ENCODE measurements around the gene APCDD1L.
"Not testable (repeated sequence)": the region's sequence is repeated elsewhere in the genome, so short reads cannot be mapped to it uniquely, and the experiment has no call there.

APCDD1L gene

DNA sequence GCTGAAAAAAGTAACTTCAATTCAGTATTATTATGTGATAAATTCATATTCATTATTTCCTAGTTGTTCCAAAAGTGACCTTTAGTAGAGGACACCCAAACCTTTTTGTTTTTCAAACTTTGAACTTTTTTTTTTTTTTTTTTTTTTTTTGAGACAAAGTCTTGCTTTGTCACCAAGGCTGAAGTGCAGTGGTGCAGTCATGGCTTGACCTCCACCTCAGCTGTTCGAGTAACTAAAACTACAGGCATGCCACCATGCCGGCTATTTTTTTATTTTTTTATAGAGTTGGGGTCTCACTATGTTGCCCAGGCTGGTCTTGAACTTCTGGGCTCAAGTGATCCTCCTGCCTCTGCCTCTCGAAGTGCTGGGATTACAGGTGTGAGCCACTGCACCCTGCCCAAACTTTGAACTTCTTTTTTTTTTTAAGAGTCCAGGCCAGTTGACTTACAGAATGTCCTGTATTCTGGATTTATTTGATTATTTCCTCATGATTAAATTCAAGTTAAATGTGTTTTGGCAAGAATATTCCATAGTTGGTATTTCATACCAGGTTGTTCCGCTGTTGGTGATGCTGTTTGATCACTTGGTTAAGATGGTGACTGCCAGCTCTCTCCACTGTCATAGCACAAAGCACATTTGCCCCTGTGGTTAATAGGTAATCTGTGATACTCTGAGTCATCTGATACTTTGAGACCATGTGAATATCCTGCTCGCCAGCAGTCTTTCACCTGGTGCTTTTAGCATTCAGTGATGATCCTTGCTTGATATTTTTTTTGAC lies 78.1 kb downstream of the APCDD1L start:
- no peak for DNase-seq

DNA sequence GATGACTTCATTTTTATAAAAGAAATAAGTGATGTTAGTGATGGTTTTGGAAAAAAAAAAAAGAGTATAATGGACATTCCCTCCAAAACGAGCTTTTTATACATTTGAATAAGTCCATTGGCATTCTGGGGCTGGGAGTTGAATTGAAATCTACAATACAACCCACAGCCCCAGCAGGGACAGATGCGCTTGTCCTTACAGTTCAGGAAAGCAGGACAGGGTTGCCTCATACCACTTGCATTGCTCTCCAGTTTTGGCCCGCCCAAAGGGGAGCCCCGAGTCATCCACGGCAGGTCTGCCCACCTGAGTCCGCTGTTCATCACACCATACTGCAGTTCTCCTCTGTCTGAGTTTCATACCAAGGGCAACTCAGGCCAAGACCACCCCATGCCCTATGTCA lies 80.0 kb downstream of the APCDD1L start:
- DNase-seq, result no peak

DNA sequence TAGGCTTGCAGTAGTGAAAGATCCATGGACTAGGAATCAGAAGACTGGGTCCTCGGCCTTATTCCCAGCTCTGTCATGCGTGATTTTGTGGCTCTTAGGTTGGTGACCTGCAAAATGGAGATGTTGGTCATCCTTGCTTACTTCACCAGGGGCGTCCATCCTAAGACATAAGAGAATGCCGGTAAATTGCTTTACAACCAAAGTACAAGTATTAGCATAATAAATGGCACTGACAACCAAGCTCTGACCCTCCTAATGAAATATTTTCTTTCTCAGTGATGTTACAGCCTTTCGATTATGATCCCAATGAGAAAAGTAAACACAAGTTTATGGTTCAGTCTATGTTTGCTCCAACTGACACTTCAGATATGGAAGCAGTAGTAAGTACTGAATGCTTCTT lies 80.9 kb downstream of the APCDD1L start:
- no peak for DNase-seq

DNA sequence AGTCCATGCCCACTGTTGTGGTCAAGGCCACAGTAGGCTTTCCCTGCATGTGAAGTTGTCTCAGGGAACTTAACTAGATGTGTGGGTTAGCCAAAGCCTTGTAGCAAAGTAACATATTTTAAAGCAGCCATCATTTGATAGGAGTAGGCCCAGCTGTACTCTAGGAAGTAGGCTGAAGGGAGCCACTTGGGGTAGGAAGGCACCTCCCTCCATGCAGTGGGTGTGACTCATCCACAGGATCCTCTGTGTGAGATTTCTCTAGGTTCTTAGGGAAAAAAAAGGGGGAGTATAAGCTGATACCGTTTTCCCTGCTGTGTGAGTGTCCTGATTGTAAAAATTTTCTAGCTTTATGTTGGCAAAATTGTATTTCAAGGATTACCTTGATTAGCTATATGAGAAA lies 81.4 kb downstream of the APCDD1L start:
- no peak for DNase-seq

DNA sequence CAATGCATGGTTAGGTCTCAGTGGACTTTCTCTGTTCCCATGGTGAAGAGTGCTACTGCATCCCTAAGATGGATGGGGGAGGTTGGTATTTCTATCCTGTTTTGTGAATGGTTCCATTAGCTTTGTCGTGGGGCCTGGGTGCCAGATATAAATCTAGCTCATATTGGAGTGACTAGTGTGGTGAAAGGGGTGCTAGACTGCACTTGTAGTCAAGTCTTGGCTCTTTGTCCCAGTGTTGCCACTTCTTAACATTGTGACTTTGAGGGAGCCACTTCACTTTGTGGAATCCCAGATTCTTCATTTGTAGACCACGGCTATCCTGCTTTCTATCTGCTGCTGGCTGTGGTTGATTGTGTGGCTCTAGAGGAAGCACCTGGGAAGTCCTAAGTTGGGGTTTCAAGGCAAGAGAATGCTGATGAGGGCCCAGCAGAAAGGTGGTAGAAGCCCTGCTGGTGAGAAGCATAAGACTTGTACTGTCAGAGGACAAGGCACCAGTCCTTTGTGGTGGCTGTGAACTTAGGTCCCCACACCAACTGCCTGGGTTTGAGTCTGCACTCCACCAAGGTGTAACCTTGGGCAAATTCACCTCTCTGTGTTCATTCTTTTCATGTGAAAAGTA lies 82.1 kb downstream of the APCDD1L start:
- DNase-seq, result no peak

DNA sequence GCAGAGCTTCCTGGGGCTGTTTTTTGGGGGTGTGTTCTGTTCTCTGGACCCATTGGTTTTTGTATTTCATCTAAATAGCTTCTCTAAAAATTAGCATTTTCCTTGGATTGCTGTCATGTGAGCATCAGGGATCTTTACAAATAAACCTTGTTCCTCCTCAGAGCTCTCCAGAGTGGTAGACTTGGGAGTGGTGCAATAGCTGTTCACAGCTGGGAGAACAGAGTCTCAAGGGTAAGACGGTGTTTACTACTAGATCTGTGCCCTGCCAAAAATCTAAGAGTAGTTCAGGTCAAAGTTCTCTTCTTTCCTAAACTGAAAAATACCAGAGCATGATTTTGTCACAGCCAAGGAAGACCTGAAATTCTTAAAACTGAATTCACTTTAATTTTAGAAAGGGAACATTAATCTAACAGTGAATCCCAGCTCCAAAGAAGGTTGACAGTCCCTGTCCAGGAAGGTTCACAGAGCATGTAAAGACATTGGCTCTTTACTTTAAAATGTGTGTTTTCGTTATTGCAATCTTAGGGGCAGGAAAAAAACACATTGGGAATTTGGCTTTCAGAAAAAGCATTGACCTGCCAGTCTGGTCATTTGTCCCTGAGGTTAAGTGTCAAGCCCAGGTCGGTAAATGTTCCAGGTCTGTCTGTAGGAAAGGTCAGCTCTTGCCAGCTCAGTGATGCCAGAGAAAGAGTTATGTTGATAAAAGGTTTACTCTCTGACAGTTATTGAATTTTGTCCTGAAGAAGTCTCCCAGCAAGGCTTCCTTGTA lies 82.8 kb downstream of the APCDD1L start:
- no peak for DNase-seq

DNA sequence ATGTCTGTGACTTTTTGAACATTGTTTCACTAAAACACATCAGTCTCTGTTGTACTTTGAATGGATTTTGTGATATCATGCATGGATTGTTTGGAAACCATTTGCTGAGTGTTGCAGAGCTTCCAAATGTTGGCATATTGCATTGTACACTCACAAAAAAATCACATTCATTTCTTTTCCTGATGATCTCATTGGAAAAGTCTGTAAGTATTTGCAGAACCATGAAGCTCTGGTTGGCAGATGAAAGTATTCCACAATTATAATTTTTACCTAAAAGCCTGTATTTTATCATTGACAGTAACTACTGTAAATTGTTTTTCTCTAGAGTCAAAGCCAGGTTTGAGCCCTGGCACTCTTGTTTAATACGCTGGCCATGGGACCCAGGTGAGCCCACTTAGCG lies 84.1 kb downstream of the APCDD1L start:
- no peak for DNase-seq

DNA sequence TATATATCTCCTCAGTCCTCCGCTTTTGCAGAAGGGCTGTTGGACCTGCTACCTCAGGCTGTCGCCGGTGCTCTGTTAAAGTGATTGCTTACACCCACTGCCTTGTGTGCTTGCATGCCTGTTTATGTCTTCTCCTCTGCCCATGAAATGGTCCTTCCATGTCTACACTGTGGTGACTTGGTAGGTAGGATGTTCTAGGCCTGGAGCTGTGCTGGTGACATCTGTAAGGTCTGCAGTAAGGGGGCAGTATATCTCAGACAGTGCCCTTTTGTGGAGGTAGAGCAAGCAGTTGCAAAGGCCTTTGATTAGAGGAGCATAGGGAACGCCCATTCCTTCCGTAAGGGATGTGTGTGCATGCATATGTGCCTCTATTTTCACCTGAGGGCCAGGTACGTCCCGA lies 85.9 kb downstream of the APCDD1L start:
- DNase-seq, result no peak

DNA sequence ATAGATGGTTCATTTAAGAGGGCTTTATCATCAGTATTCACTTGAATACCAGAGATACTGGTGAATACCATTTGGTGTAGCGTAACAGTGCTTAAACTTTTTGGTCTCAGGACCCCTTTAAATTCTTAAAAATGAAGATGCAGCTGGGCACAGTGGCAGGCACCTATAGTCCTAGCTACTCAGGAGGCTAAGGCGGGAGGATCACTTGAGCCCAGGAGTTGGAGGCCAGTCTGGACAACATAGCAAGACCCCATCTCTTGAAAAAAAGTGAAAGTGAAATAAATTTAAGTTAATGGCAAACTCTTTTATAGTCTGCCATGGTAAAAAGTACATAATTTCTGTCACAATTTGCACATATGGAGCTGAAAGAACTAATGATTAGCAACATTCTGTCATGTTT lies 86.8 kb downstream of the APCDD1L start:
- DNase-seq, result no peak

DNA sequence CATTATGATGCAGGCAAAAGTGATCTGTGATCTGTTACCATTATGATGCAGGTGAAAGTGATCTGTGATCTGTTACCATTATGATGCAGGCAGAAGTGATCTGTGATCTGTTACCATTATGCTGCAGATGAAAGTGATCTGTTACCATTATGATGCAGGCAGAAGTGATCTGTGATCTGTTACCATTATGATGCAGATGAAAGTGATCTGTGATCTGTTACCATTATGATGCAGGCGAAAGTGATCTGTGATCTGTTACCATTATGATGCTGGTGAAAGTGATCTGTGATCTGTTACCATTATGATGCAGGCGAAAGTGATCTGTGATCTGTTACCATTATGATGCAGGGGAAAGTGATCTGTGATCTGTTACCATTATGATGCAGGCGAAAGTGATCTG lies 87.6 kb downstream of the APCDD1L start:
- DNase-seq, result not testable (repeated sequence)

DNA sequence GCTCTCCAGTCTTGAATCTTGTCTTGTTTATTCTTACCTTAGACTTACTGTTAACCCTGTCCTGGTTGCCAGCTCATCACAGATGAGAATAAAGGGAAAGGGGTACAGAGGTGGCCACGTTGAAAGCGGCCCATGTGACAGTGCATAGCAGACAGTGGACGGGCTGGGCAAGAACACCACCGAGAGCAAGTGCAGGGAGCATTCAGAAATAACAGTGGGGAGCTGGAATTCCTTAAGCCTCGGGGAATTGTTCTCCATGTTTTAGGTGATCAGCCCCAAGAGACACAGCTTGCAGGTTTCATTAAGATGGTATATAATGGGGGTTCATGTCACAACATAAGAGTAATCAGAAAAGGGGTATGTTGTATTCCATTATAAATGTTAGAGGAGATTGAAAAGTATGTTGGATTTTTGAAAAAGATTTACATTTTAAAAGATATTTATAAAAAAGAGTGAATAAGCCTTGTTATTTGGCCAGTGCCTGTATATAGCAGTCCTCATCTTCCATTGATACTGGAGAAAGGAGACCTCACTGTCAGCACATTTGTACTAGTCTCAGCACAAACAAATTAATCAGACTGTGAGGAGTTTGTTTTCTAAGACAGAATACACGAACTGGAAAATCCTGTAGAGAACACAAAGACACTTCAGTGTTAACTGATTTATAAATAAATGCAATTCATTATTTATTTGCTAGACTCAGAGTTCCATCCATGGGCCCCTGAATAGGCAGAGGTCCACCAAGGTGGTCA lies 90.8 kb downstream of the APCDD1L start:
- no peak for DNase-seq

DNA sequence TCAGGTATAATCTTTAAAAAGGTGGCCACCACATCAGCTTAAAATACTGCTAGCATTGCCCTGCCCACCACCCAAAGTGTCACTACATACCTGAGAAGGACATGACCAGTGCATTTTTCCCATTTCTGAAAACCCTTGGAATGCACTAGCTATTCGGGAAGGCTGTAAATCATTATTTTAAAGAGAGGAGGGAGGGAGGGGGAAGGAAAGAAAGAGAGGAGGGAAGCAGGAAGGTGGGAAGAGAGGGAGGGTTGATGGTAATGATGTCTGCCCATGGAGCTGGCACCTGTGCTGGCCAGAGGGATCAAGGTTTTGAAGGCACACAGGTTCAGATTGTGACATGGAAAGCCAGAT lies 93.7 kb downstream of the APCDD1L start:
- no peak for DNase-seq

DNA sequence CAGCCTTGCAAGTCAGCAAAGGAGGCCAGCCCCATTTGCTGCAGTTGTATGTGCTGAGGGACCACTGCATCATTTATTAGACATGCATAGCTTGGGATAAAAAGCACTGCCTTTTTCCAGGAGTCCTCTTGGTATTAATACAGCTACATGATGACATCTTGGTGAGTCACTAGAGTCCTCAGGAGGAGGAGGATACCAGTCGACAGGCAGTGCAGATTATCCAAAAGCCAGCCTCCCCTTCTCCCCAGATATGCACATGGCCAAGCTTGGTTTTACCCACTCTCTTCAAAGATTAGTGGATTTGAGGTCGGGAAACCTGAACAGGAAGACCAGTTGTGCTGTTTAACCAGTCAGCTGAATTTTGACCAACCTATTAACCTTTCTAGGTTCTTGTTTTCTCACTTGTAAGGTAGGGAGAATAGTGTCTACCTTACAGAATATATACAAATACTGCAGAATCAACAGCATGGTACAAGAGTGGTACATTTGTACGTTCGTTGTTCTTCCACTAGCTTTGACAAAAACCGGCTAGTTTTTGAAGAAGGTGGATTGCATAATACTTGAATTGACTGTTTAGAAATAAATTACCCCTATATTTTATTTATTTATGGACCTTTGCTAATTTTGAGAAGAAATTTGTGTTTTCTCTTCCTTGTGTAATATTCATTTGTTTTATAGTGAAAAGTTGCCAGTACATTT lies 94.3 kb downstream of the APCDD1L start:
- DNase-seq, result no peak

DNA sequence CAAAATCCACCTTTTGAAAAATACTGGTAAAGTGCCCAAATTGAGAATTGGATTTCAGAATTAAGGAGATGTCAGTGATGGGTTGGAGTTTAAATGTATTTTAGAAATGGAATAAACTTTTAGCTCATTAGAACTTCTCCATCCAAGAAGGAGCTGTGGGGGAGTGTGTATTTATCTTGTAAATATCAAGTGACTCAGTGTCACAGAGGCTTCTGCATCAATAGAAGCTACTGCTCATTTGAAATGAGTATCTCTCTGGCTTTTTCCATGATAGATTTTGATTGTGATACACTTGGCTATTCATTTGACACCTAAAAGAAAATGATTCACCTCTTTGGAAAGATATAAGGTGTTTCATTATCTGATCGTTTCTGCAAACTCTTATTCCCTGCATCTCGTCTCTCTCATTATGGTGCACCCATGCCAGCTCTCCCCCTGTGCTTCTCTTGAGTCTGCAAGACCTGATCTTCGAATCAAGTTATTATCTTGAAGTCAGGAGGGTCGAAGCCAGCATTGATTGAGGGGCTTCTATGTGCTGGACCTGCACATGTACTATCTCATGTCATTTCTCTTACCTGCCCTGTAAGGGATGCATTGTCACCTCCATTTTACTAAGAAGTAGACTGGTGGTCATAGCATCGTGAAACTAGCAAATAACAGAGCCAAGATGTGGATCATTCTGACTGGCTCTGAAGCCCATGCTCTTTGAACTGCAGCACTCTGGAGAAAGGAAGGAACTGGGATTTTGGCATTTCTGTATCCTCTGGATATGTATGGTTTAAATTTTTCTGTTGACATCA lies 96.0 kb downstream of the APCDD1L start:
- DNase-seq, result no peak

DNA sequence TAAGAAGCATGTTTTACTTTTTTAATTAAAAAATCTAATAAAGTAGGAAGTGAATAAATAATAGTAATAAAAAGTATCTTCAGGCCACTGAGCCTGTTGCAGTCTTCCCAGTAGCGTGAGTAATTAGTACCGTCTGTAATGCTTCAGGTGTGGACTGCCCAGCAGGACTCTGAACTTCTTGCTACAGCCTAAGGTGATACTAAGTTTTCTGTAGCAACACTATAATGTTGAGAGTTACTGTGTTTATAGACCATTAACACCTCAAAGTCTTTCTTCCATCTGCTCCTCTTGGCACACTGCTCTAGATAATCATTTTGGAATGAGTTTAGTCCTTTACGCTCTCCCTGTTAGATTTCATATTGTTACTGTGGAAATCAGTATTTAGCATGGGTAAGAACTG lies 97.8 kb downstream of the APCDD1L start:
- DNase-seq, result no peak

DNA sequence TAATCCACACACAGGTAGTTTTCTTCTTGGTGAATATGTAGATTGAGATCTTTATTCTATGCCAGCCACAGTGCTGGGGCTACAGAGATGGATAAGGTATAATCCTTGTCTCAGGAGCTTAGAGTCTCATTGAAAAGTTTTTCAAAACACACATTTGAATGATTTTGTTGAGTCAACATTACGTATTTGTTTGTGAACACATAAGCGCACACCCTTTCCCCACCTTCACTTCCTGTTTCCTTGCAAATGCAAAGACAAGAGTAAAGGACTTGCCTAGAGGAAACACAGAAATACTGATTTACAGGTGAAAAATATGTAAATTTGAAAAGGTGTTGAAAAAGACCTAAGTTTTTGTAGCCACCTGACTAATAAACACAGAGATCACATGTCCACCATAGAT lies 98.4 kb downstream of the APCDD1L start:
- no peak for DNase-seq

DNA sequence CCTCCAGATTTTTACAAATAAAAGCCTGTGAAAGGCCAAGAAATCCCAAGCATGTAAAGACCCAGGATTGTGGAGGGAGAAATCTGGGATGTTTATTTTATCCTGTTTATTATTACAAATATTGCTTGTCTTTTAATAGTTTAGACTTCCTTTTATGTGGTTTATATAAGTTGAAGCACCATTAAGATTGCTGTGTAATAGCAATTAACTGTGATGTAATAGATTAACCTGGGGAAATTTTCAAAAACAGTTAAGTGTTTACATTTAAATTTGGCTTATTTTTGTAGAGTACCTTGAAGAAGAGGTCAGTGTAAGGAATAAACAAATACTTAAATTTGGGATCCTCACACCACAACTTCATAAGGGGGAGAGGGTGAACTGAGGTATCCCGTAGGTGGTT lies 99.1 kb downstream of the APCDD1L start:
- no peak for DNase-seq

DNA sequence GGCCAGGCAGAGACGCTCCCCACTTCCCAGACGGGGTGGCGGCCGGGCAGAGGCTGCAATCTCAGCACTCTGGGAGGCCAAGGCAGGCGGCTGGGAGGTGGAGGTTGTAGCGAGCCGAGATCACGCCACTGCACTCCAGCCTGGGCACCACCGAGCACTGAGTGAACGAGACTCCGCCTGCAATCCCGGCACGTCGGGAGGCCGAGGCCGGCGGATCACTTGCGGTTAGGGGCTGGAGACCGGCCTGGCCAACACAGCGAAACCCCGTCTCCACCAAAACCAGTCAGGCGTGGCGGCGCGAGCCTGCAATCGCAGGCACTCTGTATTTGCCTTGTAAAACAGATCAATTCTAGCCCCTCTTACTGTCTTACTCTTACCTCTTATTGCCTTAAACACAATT lies 100.4 kb downstream of the APCDD1L start:
- not testable (repeated sequence) for DNase-seq

DNA sequence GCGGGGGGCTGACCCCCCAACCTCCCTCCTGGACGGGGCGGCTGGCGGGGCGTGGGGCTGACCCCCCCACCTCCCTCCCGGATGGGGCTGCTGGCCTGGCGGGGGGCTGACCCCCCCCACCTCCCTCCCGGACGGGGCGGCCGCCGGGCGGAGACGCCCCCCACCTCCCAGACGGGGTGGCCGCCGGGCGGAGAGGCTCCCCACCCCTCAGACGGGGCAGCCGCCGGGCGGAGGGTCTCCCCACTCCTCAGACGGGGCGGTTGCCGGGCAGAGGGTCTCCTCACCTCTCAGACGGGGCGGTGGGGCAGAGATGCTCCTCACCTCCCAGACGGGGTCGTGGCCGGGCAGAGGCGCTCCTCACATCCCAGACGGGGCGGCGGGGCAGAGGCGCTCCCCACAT lies 101.0 kb downstream of the APCDD1L start:
- not testable (repeated sequence) for DNase-seq
